Hepatocyte (in vitro differentiated cells): ENCODE results near the gene OPA1. TPM values are rescaled to one million over a fixed set of nuclear protein-coding genes. Genes with fewer than 3 reads are reported as not detected.

ENCODE experiments used
- DNase-seq: peaks from one replicate; pipeline ENCODE4 v3.0.0-alpha.2; 2016; ENCODE audit warnings: low spot score
- H2AFZ ChIP-seq: fragments of 200-600 bp; sonication (generic); 2 replicates; pipeline ENCODE4 v1.6.0; 2016; ENCODE audit warnings: antibody characterized with exemption, mild to moderate bottlenecking
- H3K27ac ChIP-seq: fragments of 200-600 bp; sonication (generic); 2 replicates; pipeline ENCODE4 v1.5.1; 2016; ENCODE audit warnings: mild to moderate bottlenecking
- H3K27me3 ChIP-seq: fragments of 200-600 bp; sonication (generic); 2 replicates; pipeline ENCODE4 v1.6.1; 2016
- H3K36me3 ChIP-seq: fragments of 200-600 bp; sonication (generic); replicated peaks from 2 replicates; pipeline ENCODE4 v1.5.1; 2016; ENCODE audit warnings: low read depth; ENCODE audit not compliant: insufficient read depth
- H3K4me1 ChIP-seq: fragments of 200-600 bp; sonication (generic); 2 replicates; pipeline ENCODE4 v1.5.1; 2016; ENCODE audit warnings: mild to moderate bottlenecking, moderate library complexity; ENCODE audit not compliant: insufficient read depth
- H3K4me2 ChIP-seq: fragments of 200-600 bp; sonication (generic); 2 replicates; pipeline ENCODE4 v1.6.0; 2016
- H3K4me3 ChIP-seq: fragments of 200-600 bp; sonication (generic); 2 replicates; pipeline ENCODE4 v1.5.1; 2016; ENCODE audit warnings: mild to moderate bottlenecking
- H3K79me2 ChIP-seq: fragments of 200-600 bp; sonication (generic); 2 replicates; pipeline ENCODE4 v1.6.0; 2017; ENCODE audit warnings: mild to moderate bottlenecking
- H3K9me2 ChIP-seq: fragments of 200-600 bp; sonication (generic); replicated peaks from 2 replicates; pipeline ENCODE4 v1.6.0; 2017; ENCODE audit warnings: mild to moderate bottlenecking; ENCODE audit not compliant: insufficient read depth
- H3K9me3 ChIP-seq: fragments of 200-600 bp; sonication (generic); 2 replicates; pipeline ENCODE4 v1.5.1; 2016; ENCODE audit warnings: low read depth, mild to moderate bottlenecking
- H4K20me1 ChIP-seq: fragments of 200-600 bp; sonication (generic); 2 replicates; pipeline ENCODE4 v1.6.0; 2016; ENCODE audit warnings: mild to moderate bottlenecking; ENCODE audit not compliant: insufficient read depth, poor library complexity, severe bottlenecking
- EZH2 ChIP-seq: fragments of 200-600 bp; sonication (generic); IDR thresholded peaks from 2 replicates; pipeline ENCODE4 v1.6.1; 2016; ENCODE audit warnings: antibody characterized with exemption, mild to moderate bottlenecking, borderline replicate concordance
- EZH2phosphoT487 ChIP-seq: fragments of 200-600 bp; sonication (generic); IDR thresholded peaks from one replicate; pipeline ENCODE4 v1.6.1; 2018; ENCODE audit warnings: antibody characterized with exemption, mild to moderate bottlenecking, low read depth, moderate library complexity; ENCODE audit not compliant: unreplicated experiment, severe bottlenecking
- WGBS: methylation state at CpG from one replicate; pipeline ENCODE4 v1.1.6; 2016; ENCODE audit warnings: low lambda C conversion rate; ENCODE audit errors: missing lambda C conversion rate; 5-methylcytosine and 5-hydroxymethylcytosine counted together
- polyA plus RNA-seq: library from polyadenylated mRNA; unstranded; fragments of >200 nt; fragmentation: Nextera tagmentation; extraction: Ambion mirVana; gene quantifications from 2 replicates; pipeline ENCODE4 v1.2.1, GENCODE V29; 2016
- total RNA-seq: library from RNA; depleted of rRNA; stranded (reverse); fragments of >200 nt; gene quantifications from 2 replicates; pipeline ENCODE4 v1.2.3, GENCODE V29; 2014
- TF ChIP-seq, protein P1 (sequence below): fragments of 200-600 bp; sonication (generic); IDR thresholded peaks from 2 replicates; pipeline ENCODE4 v1.5.1; 2016; ENCODE audit warnings: antibody characterized with exemption, mild to moderate bottlenecking; ENCODE audit not compliant: poor library complexity

OPA1 gene
- total and polyA plus RNA-seq, 2 experiments from 2014 or later = 17.7 to 49.0 TPM

DNA sequence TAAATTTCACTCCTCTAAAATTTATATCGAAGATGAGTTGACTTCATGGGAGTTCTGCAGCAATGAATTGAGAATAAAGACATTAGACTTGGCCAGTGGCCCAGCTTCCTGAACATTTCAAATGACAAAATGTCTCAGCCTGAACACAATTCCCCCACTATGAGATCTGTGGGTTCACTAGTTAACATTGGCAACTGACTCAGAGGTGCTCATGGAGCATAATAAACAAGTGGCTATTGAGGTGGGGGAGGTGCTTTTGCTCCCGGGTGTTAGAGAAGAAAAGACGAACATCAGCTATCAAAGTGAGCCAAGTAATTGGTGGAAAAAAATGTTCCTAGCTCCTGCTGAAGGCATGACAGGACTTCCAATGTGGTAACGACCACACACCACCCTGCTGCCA lies 44.6 kb upstream of the OPA1 start:
- Histone ChIP-seq H3K4me2 (no peak overlapping the region), H4K20me1 (no peaks in the 10 kb centered on the region), H3K79me2 (no peaks in the 10 kb centered on the region), H3K4me1 (peaks cover 4% of the 10 kb centered on the region), H3K4me3 (no peak overlapping the region), H2AFZ (no peak overlapping the region), H3K9me3 (no peaks in the 10 kb centered on the region), H3K27ac (no peak overlapping the region), H3K27me3 (no peaks in the 10 kb centered on the region), H3K36me3 (no peaks in the 10 kb centered on the region), H3K9me2 (no peaks in the 10 kb centered on the region)
- TF ChIP-seq EZH2 (no peak), EZH2phosphoT487 (no peak)
- TF ChIP-seq, protein P1, sequence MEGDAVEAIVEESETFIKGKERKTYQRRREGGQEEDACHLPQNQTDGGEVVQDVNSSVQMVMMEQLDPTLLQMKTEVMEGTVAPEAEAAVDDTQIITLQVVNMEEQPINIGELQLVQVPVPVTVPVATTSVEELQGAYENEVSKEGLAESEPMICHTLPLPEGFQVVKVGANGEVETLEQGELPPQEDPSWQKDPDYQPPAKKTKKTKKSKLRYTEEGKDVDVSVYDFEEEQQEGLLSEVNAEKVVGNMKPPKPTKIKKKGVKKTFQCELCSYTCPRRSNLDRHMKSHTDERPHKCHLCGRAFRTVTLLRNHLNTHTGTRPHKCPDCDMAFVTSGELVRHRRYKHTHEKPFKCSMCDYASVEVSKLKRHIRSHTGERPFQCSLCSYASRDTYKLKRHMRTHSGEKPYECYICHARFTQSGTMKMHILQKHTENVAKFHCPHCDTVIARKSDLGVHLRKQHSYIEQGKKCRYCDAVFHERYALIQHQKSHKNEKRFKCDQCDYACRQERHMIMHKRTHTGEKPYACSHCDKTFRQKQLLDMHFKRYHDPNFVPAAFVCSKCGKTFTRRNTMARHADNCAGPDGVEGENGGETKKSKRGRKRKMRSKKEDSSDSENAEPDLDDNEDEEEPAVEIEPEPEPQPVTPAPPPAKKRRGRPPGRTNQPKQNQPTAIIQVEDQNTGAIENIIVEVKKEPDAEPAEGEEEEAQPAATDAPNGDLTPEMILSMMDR = no peak
- DNase-seq = no peak
- 71% methylated on average over 4 of the region's 4 CpGs for WGBS

DNA sequence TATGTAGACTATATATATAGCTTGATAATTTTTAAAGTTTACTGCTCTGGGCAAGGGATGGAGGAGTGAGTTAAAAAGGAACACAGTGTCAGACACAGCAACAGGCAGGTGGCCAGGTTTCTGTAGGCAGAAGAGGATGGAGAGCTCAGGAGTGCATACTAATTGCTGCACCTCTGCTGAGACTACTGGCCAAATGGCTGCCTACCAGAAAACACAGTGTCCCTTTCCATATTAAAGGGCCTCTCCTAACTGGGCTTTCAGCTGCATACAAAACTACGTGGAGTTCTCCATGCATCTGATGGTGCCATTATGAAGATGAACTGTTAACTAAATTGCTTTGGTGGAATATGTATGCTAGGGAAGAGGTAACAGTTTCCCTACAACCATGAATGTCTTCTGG lies 40.1 kb upstream of the OPA1 start:
- Histone ChIP-seq H3K4me1 (peaks cover 5% of the 10 kb centered on the region), H3K9me3 (no peaks in the 10 kb centered on the region), H3K27me3 (no peaks in the 10 kb centered on the region), H4K20me1 (no peaks in the 10 kb centered on the region), H3K27ac (no peak overlapping the region), H3K9me2 (no peaks in the 10 kb centered on the region), H2AFZ (no peak overlapping the region), H3K36me3 (no peaks in the 10 kb centered on the region), H3K4me3 (no peak overlapping the region), H3K79me2 (no peaks in the 10 kb centered on the region), H3K4me2 (peak overlapping the region; percentile 59)
- TF ChIP-seq, protein P1 = no peak
- TF ChIP-seq EZH2phosphoT487 (no peak), EZH2 (no peak)
- DNase-seq = no peak
- WGBS = 77% methylated on average over 1 of the region's 1 CpG

DNA sequence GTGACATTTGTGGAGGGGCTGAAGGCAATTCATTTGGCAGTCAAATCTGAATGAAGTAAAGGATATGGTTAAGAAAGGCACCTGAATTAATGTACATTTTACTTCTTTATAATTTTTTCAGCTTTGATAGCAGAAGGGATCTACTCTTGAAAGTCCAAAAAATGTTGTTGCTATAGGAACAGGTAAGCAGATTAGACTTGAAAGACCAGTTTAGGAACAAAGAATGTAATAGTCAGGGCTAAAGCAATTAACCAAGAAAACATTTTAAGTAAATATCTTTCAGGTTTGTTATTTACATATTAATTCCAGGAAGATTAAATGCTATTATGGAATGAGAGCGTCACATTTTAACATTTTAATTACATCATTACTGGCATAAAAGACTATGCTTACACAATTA lies 39.4 kb upstream of the OPA1 start:
- peak overlapping the region; percentile 52 for H3K27ac ChIP-seq
- H3K4me2 ChIP-seq = peak overlapping the region; percentile 59
- H3K27me3 ChIP-seq = no peaks in the 10 kb centered on the region
- no peak overlapping the region for H3K4me3 ChIP-seq
- H2AFZ ChIP-seq = no peak overlapping the region
- H3K9me2 ChIP-seq = no peaks in the 10 kb centered on the region
- peaks cover 5% of the 10 kb centered on the region for H3K4me1 ChIP-seq
- H4K20me1 ChIP-seq = no peaks in the 10 kb centered on the region
- DNase-seq = no peak
- WGBS = 66% methylated on average over 1 of the region's 1 CpG
- H3K79me2 ChIP-seq = no peaks in the 10 kb centered on the region
- TF ChIP-seq EZH2phosphoT487 = no peak
- TF ChIP-seq EZH2 = no peak
- TF ChIP-seq, protein P1 = no peak
- H3K36me3 ChIP-seq = no peaks in the 10 kb centered on the region
- no peaks in the 10 kb centered on the region for H3K9me3 ChIP-seq

DNA sequence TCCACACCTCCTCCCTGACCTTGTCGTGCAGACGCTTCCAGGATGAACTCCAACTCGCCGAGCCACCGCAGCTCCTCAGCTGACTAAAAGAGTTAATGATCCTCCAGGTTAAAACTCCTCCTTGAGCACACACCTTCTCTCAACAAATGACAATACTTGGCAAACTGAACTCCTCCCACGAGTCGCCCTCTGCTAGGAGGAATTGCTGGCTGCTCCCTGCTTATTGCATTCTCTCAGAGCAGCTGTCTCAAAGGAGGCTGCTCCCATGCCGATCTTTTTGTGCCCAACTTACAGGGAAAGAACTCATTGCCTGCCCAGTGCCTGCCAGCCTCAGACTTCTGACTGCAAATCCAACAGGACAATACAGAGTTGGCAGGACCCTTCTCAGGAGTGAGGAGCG lies 38.2 kb upstream of the OPA1 start, which contains the start of gene ATP13A4:
Gene ATP13A4 (minus strand): TSS at position 85 of the 400 bp plus-strand sequence. CDS start 96 bp downstream, outside the sequence.
- 27% methylated on average over 9 of the region's 9 CpGs for WGBS
- Histone ChIP-seq H3K4me2 (peak within 1 kb of the TSS; percentile 59), H3K27ac (peak within 1 kb of the TSS; percentile 67), H3K36me3 (no peaks in the 10 kb centered on the region), H3K79me2 (no peaks in the 10 kb centered on the region), H2AFZ (no peak within 1 kb of the TSS), H4K20me1 (no peaks in the 10 kb centered on the region), H3K9me2 (no peaks in the 10 kb centered on the region), H3K4me1 (peaks cover 5% of the 10 kb centered on the region), H3K27me3 (no peaks in the 10 kb centered on the region), H3K4me3 (no peak within 1 kb of the TSS), H3K9me3 (no peaks in the 10 kb centered on the region)
- TF ChIP-seq EZH2 (no peak), EZH2phosphoT487 (no peak)
- TF ChIP-seq, protein P1 = no peak
- DNase-seq = peak; percentile 72
